HepG2 (cell line): Measurements from ENCODE around the gene CAMK1. TPM values are rescaled to one million over a fixed set of nuclear protein-coding genes. Genes with fewer than 3 reads are reported as not detected.

Experiments
- ATAC-seq: fragments of 200-7000 bp; cut with Tn5 transposase; 3 replicates; pipeline ENCODE4 v1.9.1; 2020; ENCODE audit warnings: mild to moderate bottlenecking, moderate library complexity
- BruUV-seq: library from RNA; stranded (reverse); fragments of 400-500 nt; replicated peaks from 2 replicates; lab custom pipeline; 2021; lab: Mats Ljungman, UMichigan
- CTCF ChIA-PET: fragments of 300-600 bp; formaldehyde crosslinking; extraction: SDS; loops from one replicate; lab custom pipeline; 2021; ENCODE audit warnings: low total read pairs, inconsistent platforms, low intra/inter-chr PET ratio; lab: Yijun Ruan, JAX
- POLR2A ChIA-PET: fragments of 350-600 bp; sonication (Branson Sonifier 250); formaldehyde crosslinking; loops from one replicate; lab custom pipeline; 2020; ENCODE audit warnings: antibody characterized with exemption, inconsistent platforms; lab: Yijun Ruan, JAX
- DNase-seq: peaks from one replicate; pipeline ENCODE4 v3.0.0-alpha.2; 2015; ENCODE audit warnings: low spot score
- FAIRE-seq: peaks from 3 replicates; lab custom pipeline; 2011; peaks lifted over from hg19 to GRCh38; lab: Jason Lieb, UNC
- H2AFZ ChIP-seq: one replicate; pipeline ENCODE4 v1.6.1; 2011; ENCODE audit warnings: low read length, inconsistent platforms
- H3K27ac ChIP-seq: fragments of 300-600 bp; 3 replicates; pipeline ENCODE4 v1.8.0; 2011; ENCODE audit warnings: mixed run types, mild to moderate bottlenecking, mixed read lengths, low read length, inconsistent platforms; ENCODE audit not compliant: insufficient read depth; ENCODE audit errors: extremely low read length
- H3K27me3 ChIP-seq, 2 experiments: fragments of 200-600 bp in 1 of 2; 2 replicates in 1 of 2; 3 replicates in 1 of 2; pipeline versions ENCODE4 v1.6.0 to v1.8.0; 2011; ENCODE audit warnings: low read length in 2 of 2, mild to moderate bottlenecking in 2 of 2, moderate library complexity in 2 of 2, inconsistent platforms in 1 of 2; ENCODE audit not compliant: insufficient read depth in 2 of 2, control insufficient read depth in 1 of 2
- H3K36me3 ChIP-seq, 2 experiments: fragments of 200-600 bp in 1 of 2; replicated peaks in 1 of 2; 2 replicates in 1 of 2; 3 replicates in 1 of 2; pipeline versions ENCODE4 v1.5.1 to v1.8.0; 2011; ENCODE audit warnings: low read length in 2 of 2, inconsistent platforms in 1 of 2; ENCODE audit not compliant: insufficient read depth in 2 of 2, control insufficient read depth in 1 of 2
- H3K4me1 ChIP-seq: 2 replicates; pipeline ENCODE4 v1.5.1; 2012; ENCODE audit warnings: low read length, inconsistent platforms; ENCODE audit not compliant: insufficient read depth
- H3K4me2 ChIP-seq: 2 replicates; pipeline ENCODE4 v1.6.0; 2011; ENCODE audit warnings: low read depth, low read length, inconsistent platforms
- H3K4me3 ChIP-seq, 3 experiments: fragments of 200-600 bp in 1 of 3; sonication (generic), shearing (Covaris generic) in 1 of 3; replicated peaks in 1 of 3; 2 replicates each; pipeline ENCODE4 v1.5.1; 2011 to 2016; ENCODE audit warnings: low read length in 3 of 3, inconsistent platforms in 2 of 3, low read depth in 2 of 3, mild to moderate bottlenecking in 2 of 3, control low read depth in 1 of 3, mixed read lengths in 1 of 3; ENCODE audit not compliant: insufficient read depth in 1 of 3
- H3K79me2 ChIP-seq: one replicate; pipeline ENCODE4 v1.6.1; 2011; ENCODE audit warnings: low read length, inconsistent platforms; ENCODE audit not compliant: insufficient read depth
- H3K9ac ChIP-seq: 2 replicates; pipeline ENCODE4 v1.6.0; 2011; ENCODE audit warnings: mild to moderate bottlenecking, low read depth, low read length, inconsistent platforms; ENCODE audit not compliant: insufficient read depth
- H3K9me3 ChIP-seq: 2 replicates; pipeline ENCODE4 v1.5.1; 2012; ENCODE audit warnings: mild to moderate bottlenecking, low read length
- H4K20me1 ChIP-seq: 2 replicates; pipeline ENCODE4 v1.6.0; 2011; ENCODE audit warnings: inconsistent platforms, mild to moderate bottlenecking, low read length, moderate library complexity; ENCODE audit not compliant: insufficient read depth
- EZH2 ChIP-seq: conservative IDR thresholded peaks from 2 replicates; pipeline ENCODE4 v1.6.1; 2012; ENCODE audit warnings: mild to moderate bottlenecking, low read depth, low read length, moderate library complexity
- GTF3A ChIP-seq: sonication (generic); formaldehyde crosslinking; conservative IDR thresholded peaks from 2 replicates; pipeline ENCODE4 v1.4.0; 2020; ENCODE audit warnings: mild to moderate bottlenecking, missing genetic modification reagents
- ISX ChIP-seq: sonication (generic); formaldehyde crosslinking; conservative IDR thresholded peaks from 2 replicates; pipeline ENCODE4 v1.5.0; 2020; ENCODE audit warnings: missing genetic modification reagents
- MAFG ChIP-seq: sonication (generic); formaldehyde crosslinking; IDR thresholded peaks from 2 replicates; pipeline ENCODE4 v1.5.1; 2020; ENCODE audit warnings: mild to moderate bottlenecking, missing genetic modification reagents
- NFE2L1 ChIP-seq: sonication (generic); formaldehyde crosslinking; IDR thresholded peaks from 2 replicates; pipeline ENCODE4 v1.4.0; 2020; ENCODE audit warnings: missing genetic modification reagents, mild to moderate bottlenecking, borderline replicate concordance
- NRL ChIP-seq: sonication (generic); formaldehyde crosslinking; IDR thresholded peaks from 2 replicates; pipeline ENCODE4 v1.5.0; 2020; ENCODE audit warnings: missing genetic modification reagents, mild to moderate bottlenecking, moderate library complexity, borderline replicate concordance
- POLR2A ChIP-seq, 2 experiments: IDR thresholded peaks; 2 replicates each; pipeline ENCODE4 v1.6.1; 2011; ENCODE audit warnings: low read depth in 2 of 2, low read length in 2 of 2, mild to moderate bottlenecking in 1 of 2, moderate library complexity in 1 of 2; ENCODE audit not compliant: insufficient read depth in 1 of 2
- SP1 ChIP-seq, 2 experiments: fragments of 450-650 bp in 1 of 2; sonication (generic) in 1 of 2; formaldehyde crosslinking in 1 of 2; IDR thresholded peaks; 2 replicates each; pipeline versions ENCODE4 v1.4.0 to v1.6.1; 2016 to 2020; ENCODE audit warnings: missing genetic modification reagents in 1 of 2
- ZNF589 ChIP-seq: sonication (generic); formaldehyde crosslinking; conservative IDR thresholded peaks from 2 replicates; pipeline ENCODE4 v1.8.0; 2022; ENCODE audit warnings: mild to moderate bottlenecking, moderate library complexity, missing genetic modification reagents
- WGBS: methylation state at CpG from one replicate; pipeline ENCODE4 v1.1.6; 2017; ENCODE audit warnings: low lambda C conversion rate; 5-methylcytosine and 5-hydroxymethylcytosine counted together
- in situ Hi-C: cut with HindIII; loops from 2 replicates; pipeline ENCODE4 v1.10.0; 2017; ENCODE audit warnings: low pct_unique_long_range_greater_than_20kb; ENCODE audit not compliant: extremely low pct_ligation_motif_present
- intact Hi-C: fragments of 100-400 bp; cut with micrococcal nuclease; formaldehyde crosslinking; loops from one replicate; pipeline ENCODE4 v1.10.0; 2022; ENCODE audit not compliant: unreplicated experiment
- polyA plus RNA-seq, 8 experiments: library from polyadenylated mRNA; depleted of rRNA in 3 of 8; stranded (reverse) in 7 of 8; unstranded in 1 of 8; fragments of >200 nt; fragmentation: Illumina TruSeq in 4 of 8; extraction: Trizol in 4 of 8; gene quantifications; 2 replicates each; pipeline versions ENCODE4 v1.2.1 to v1.2.3, GENCODE V29; 2011 to 2016; ENCODE audit warnings: low read depth in 4 of 8, missing spikeins in 1 of 8, mixed read lengths in 1 of 8; ENCODE audit not compliant: insufficient read depth in 1 of 8
- total RNA-seq, 5 experiments: library from RNA; depleted of rRNA; stranded (reverse); fragments of >200 nt; fragmentation: Illumina TruSeq; extraction: Trizol; gene quantifications; 2 replicates each; pipeline ENCODE4 v1.2.3, GENCODE V29; 2016; ENCODE audit warnings: low read depth in 1 of 5
- TF ChIP-seq, protein P1 (sequence below): IDR thresholded peaks from 2 replicates; pipeline ENCODE4 v1.6.1; 2012; ENCODE audit warnings: inconsistent platforms
- TF ChIP-seq, protein P2 (sequence below): sonication (generic); formaldehyde crosslinking; IDR thresholded peaks from 2 replicates; pipeline ENCODE4 v1.5.1; 2020; ENCODE audit warnings: missing genetic modification reagents, mild to moderate bottlenecking, borderline replicate concordance
- TF ChIP-seq, protein P3 (sequence below): IDR thresholded peaks from 2 replicates; pipeline ENCODE4 v1.6.1; 2012; ENCODE audit warnings: low read length, improper control_type of control experiment

CAMK1 gene
- total and polyA plus RNA-seq, 2 of the 13 experiments (the other 11 are each of a cell fraction or from before 2014, with no cell fraction given) = 26.4 to 53.3 TPM

DNA sequence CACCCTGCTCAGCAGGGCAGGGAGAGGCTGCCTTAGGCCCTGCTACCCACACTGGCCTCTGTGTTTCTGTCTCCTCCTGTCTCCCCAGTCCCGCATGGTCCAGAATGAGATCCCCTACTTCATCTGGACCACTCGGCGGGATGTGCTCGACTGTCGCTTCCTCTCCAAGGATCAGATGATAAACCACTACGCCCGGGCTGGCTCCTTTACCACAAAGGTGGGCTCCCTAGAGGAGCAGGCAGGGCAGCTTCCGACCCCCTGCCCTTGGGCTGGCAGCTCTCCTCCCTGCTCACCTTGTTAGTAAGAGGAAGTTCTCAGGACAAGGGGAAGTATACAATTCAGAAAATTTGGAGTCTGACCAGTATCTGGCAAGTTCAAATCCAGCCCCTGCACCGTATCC, 46.2 kb upstream of the CAMK1 start:
- WGBS = 98% methylated on average over 9 of the region's 9 CpGs
- CTCF ChIA-PET = no interaction called here
- no peaks in the 10 kb centered on the region for H3K9me3 ChIP-seq
- no peak overlapping the region for H3K4me2 ChIP-seq
- intact Hi-C loops = no loop called here
- no peak for FAIRE-seq
- no peaks in the 10 kb centered on the region for H3K4me1 ChIP-seq
- no peak overlapping the region for H2AFZ ChIP-seq
- TF ChIP-seq NFE2L1 (CRISPR knock-in tag) = no peak
- TF ChIP-seq EZH2 = no peak
- TF ChIP-seq MAFG = no peak
- TF ChIP-seq, protein P1, sequence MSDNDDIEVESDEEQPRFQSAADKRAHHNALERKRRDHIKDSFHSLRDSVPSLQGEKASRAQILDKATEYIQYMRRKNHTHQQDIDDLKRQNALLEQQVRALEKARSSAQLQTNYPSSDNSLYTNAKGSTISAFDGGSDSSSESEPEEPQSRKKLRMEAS = no peak
- no peak for TF ChIP-seq ZNF589
- DNase-seq = no peak
- no peaks in the 10 kb centered on the region for H3K27me3 ChIP-seq
- no peak overlapping the region for H3K9ac ChIP-seq
- no peak overlapping the region for H3K27ac ChIP-seq
- H4K20me1 ChIP-seq = no peaks in the 10 kb centered on the region
- no peaks in the 10 kb centered on the region for H3K79me2 ChIP-seq
- peak; percentile 8; the same call in 2 of the 3 replicates for ATAC-seq
- no peak overlapping the region for H3K4me3 ChIP-seq
- BruUV-seq = no TSS peak
- H3K36me3 ChIP-seq = peaks cover 4 to 14% of the 10 kb centered on the region in 2 experiments; a peak in 4 of 5 replicates
- POLR2A ChIA-PET = no interaction called here
- in situ Hi-C loops = no loop called here

DNA sequence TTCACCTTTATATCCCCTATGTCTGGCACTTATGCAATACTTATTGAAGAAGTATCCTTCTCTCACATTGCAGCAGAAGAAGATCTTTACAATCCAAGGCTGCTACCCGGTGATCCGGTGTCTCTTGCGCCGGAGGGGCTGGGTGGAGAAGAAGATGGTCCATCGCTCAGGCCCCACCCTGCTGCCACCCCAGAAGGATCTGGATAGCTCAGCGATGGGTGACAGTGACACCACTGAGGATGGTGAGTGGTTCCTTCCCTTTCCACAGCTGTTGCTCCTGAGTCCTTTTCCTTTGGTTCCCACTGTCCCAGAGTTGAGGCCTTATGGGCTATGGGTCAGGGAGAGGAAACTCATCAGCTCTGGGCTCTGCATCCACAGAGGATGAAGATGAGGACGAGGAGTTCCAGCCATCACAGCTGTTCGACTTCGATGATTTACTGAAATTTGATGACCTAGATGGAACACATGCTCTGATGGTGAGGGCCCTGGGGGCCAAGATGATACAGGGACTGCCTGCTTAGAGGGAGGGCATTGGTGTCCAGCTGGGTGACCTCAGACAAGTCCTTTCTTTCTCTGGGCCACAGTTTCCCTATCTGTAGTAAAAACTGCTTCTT, 43.2 kb upstream of the CAMK1 start:
- peaks cover 4 to 11% of the 10 kb centered on the region in 2 experiments; a peak in 4 of 5 replicates for H3K36me3 ChIP-seq
- no peak overlapping the region for H3K4me3 ChIP-seq
- no peaks in the 10 kb centered on the region for H3K27me3 ChIP-seq
- H3K9me3 ChIP-seq = no peaks in the 10 kb centered on the region
- H4K20me1 ChIP-seq = no peaks in the 10 kb centered on the region
- no peak overlapping the region for H3K4me2 ChIP-seq
- no peak for ATAC-seq
- no peaks in the 10 kb centered on the region for H3K79me2 ChIP-seq
- no peak overlapping the region for H3K9ac ChIP-seq
- POLR2A ChIA-PET = interaction anchor here (0.9 kb wide), 1 partner anchor 9 kb away, joined by 4 read pairs; no protein-coding TSS in a partner anchor
- FAIRE-seq = no peak
- CTCF ChIA-PET = no interaction called here
- WGBS = 95% methylated on average over 7 of the region's 9 CpGs
- no peaks in the 10 kb centered on the region for H3K4me1 ChIP-seq
- H3K27ac ChIP-seq = no peak overlapping the region
- BruUV-seq = no TSS peak
- DNase-seq = no peak
- intact Hi-C loops = no loop called here
- H2AFZ ChIP-seq = no peak overlapping the region
- in situ Hi-C loops = no loop called here
- TF ChIP-seq ISX (CRISPR knock-in tag) = no peak
- no peak for TF ChIP-seq SP1 (IDR thresholded peaks at IDR 0.05)
- no peak for TF ChIP-seq SP1 (CRISPR knock-in tag; IDR thresholded peaks at IDR 0.05)
- no peak for TF ChIP-seq NRL (CRISPR knock-in tag)
- no peak for TF ChIP-seq POLR2A (IDR thresholded peaks at IDR 0.05; ENCODE audit: insufficient read depth in 1 of 2, low read depth in 2 of 2, low read length in 2 of 2)
- TF ChIP-seq, protein P2, sequence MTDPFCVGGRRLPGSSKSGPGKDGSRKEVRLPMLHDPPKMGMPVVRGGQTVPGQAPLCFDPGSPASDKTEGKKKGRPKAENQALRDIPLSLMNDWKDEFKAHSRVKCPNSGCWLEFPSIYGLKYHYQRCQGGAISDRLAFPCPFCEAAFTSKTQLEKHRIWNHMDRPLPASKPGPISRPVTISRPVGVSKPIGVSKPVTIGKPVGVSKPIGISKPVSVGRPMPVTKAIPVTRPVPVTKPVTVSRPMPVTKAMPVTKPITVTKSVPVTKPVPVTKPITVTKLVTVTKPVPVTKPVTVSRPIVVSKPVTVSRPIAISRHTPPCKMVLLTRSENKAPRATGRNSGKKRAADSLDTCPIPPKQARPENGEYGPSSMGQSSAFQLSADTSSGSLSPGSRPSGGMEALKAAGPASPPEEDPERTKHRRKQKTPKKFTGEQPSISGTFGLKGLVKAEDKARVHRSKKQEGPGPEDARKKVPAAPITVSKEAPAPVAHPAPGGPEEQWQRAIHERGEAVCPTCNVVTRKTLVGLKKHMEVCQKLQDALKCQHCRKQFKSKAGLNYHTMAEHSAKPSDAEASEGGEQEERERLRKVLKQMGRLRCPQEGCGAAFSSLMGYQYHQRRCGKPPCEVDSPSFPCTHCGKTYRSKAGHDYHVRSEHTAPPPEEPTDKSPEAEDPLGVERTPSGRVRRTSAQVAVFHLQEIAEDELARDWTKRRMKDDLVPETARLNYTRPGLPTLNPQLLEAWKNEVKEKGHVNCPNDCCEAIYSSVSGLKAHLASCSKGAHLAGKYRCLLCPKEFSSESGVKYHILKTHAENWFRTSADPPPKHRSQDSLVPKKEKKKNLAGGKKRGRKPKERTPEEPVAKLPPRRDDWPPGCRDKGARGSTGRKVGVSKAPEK (CRISPR knock-in tag) = no peak
- TF ChIP-seq, protein P3, sequence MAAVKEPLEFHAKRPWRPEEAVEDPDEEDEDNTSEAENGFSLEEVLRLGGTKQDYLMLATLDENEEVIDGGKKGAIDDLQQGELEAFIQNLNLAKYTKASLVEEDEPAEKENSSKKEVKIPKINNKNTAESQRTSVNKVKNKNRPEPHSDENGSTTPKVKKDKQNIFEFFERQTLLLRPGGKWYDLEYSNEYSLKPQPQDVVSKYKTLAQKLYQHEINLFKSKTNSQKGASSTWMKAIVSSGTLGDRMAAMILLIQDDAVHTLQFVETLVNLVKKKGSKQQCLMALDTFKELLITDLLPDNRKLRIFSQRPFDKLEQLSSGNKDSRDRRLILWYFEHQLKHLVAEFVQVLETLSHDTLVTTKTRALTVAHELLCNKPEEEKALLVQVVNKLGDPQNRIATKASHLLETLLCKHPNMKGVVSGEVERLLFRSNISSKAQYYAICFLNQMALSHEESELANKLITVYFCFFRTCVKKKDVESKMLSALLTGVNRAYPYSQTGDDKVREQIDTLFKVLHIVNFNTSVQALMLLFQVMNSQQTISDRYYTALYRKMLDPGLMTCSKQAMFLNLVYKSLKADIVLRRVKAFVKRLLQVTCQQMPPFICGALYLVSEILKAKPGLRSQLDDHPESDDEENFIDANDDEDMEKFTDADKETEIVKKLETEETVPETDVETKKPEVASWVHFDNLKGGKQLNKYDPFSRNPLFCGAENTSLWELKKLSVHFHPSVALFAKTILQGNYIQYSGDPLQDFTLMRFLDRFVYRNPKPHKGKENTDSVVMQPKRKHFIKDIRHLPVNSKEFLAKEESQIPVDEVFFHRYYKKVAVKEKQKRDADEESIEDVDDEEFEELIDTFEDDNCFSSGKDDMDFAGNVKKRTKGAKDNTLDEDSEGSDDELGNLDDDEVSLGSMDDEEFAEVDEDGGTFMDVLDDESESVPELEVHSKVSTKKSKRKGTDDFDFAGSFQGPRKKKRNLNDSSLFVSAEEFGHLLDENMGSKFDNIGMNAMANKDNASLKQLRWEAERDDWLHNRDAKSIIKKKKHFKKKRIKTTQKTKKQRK = no peak
- TF ChIP-seq GTF3A (CRISPR knock-in tag) = no peak
